DND-41 (cell line): Measurements from ENCODE around the gene UNC119B.

ENCODE experiments used
- ATAC-seq: fragments of 200-7000 bp; cut with Tn5 transposase; 3 replicates; pipeline ENCODE4 v1.9.1; 2021; ENCODE audit warnings: low read depth; ENCODE audit not compliant: insufficient read depth
- DNase-seq: peaks from one replicate; pipeline ENCODE4 v3.0.0-alpha.2; 2020
- H2AFZ ChIP-seq: 2 replicates; pipeline ENCODE4 v1.6.0; 2012; ENCODE audit warnings: low read depth, low read length
- H3K27ac ChIP-seq: 2 replicates; pipeline ENCODE4 v1.5.1; 2012; ENCODE audit warnings: low read length, inconsistent platforms
- H3K27me3 ChIP-seq: fragments of 200-600 bp; sonication (generic); 2 replicates; pipeline ENCODE4 v1.6.0; 2012; ENCODE audit warnings: low read length, mild to moderate bottlenecking, inconsistent platforms; ENCODE audit not compliant: insufficient read depth, poor library complexity
- H3K36me3 ChIP-seq: 2 replicates; pipeline ENCODE4 v1.5.1; 2012; ENCODE audit warnings: low read length, inconsistent platforms; ENCODE audit not compliant: insufficient read depth
- H3K4me1 ChIP-seq: 2 replicates; pipeline ENCODE4 v1.5.1; 2012; ENCODE audit warnings: mild to moderate bottlenecking, low read length; ENCODE audit not compliant: insufficient read depth
- H3K4me2 ChIP-seq: 2 replicates; pipeline ENCODE4 v1.6.0; 2012; ENCODE audit warnings: mild to moderate bottlenecking, moderate library complexity, low read length, inconsistent platforms; ENCODE audit not compliant: insufficient read depth
- H3K4me3 ChIP-seq, 2 experiments: fragments of 200-600 bp in 1 of 2; shearing (Covaris generic) in 1 of 2; 2 replicates each; pipeline ENCODE4 v1.5.1; 2012 to 2016; ENCODE audit warnings: inconsistent platforms in 2 of 2, low read length in 2 of 2, mild to moderate bottlenecking in 2 of 2, low read depth in 1 of 2, moderate library complexity in 1 of 2
- H3K79me2 ChIP-seq: 2 replicates; pipeline ENCODE4 v1.6.0; 2012; ENCODE audit warnings: low read length, inconsistent platforms; ENCODE audit not compliant: insufficient read depth
- H3K9ac ChIP-seq: 2 replicates; pipeline ENCODE4 v1.6.0; 2012; ENCODE audit warnings: low read depth, mild to moderate bottlenecking, inconsistent platforms, low read length, moderate library complexity
- H3K9me3 ChIP-seq: 2 replicates; pipeline ENCODE4 v1.5.1; 2012; ENCODE audit warnings: low read length, moderate library complexity, mild to moderate bottlenecking, inconsistent platforms; ENCODE audit not compliant: insufficient read depth, severe bottlenecking
- H4K20me1 ChIP-seq: 2 replicates; pipeline ENCODE4 v1.6.0; 2012; ENCODE audit warnings: low read length; ENCODE audit not compliant: insufficient read depth
- CTCF ChIP-seq: IDR thresholded peaks from 2 replicates; pipeline ENCODE4 v1.5.1; 2012; ENCODE audit warnings: borderline replicate concordance, low read length, moderate library complexity, mild to moderate bottlenecking; ENCODE audit not compliant: poor library complexity, severe bottlenecking; ENCODE audit errors: extremely low read depth
- EZH2 ChIP-seq: IDR thresholded peaks from 3 replicates; pipeline ENCODE4 v1.6.1; 2012; ENCODE audit warnings: borderline replicate concordance, low read depth, mild to moderate bottlenecking, moderate library complexity, low read length, inconsistent platforms; ENCODE audit not compliant: severe bottlenecking

UNC119B gene

GRCh38 chr12:120761519-120761934, 51.3 kb downstream of the UNC119B start:
- no peaks in the 10 kb centered on the region for H3K4me1 ChIP-seq
- H3K27me3 ChIP-seq = no peaks in the 10 kb centered on the region
- H3K4me3 ChIP-seq = no peak overlapping the region
- no peak overlapping the region for H3K27ac ChIP-seq
- H3K36me3 ChIP-seq = peaks cover 62% of the 10 kb centered on the region
- H2AFZ ChIP-seq = no peak overlapping the region
- no peak for TF ChIP-seq CTCF
- TF ChIP-seq EZH2 = no peak
- DNase-seq (no peak), ATAC-seq (no peak)
- H3K9me3 ChIP-seq = no peaks in the 10 kb centered on the region
- no peaks in the 10 kb centered on the region for H4K20me1 ChIP-seq
- no peak overlapping the region for H3K9ac ChIP-seq
- no peak overlapping the region for H3K4me2 ChIP-seq
- no peaks in the 10 kb centered on the region for H3K79me2 ChIP-seq

- Histone ChIP-seq H3K27ac (no peak overlapping the region), H3K36me3 (peaks cover 68% of the 10 kb centered on the region), H3K4me1 (no peaks in the 10 kb centered on the region), H3K9me3 (no peaks in the 10 kb centered on the region), H2AFZ (no peak overlapping the region), H3K4me3 (no peak overlapping the region), H3K4me2 (no peak overlapping the region), H3K79me2 (no peaks in the 10 kb centered on the region), H4K20me1 (no peaks in the 10 kb centered on the region), H3K9ac (no peak overlapping the region), H3K27me3 (no peaks in the 10 kb centered on the region)
- ATAC-seq (no peak), DNase-seq (no peak)
- TF ChIP-seq CTCF (no peak), EZH2 (no peak)
These were observed 51.8 kb downstream of the UNC119B start for GRCh38 chr12:120762086-120762485.

- peaks cover 79% of the 10 kb centered on the region for H3K36me3 ChIP-seq
- no peak overlapping the region for H3K9ac ChIP-seq
These were observed 53.0 kb downstream of the UNC119B start for GRCh38 chr12:120763250-120763649.

More at GRCh38 chr12:120763250-120763649, 53.0 kb downstream of the UNC119B start:
- DNase-seq (no peak), ATAC-seq (no peak)
- no peak overlapping the region for H3K4me2 ChIP-seq
- H3K27me3 ChIP-seq = no peaks in the 10 kb centered on the region
- no peaks in the 10 kb centered on the region for H4K20me1 ChIP-seq
- H2AFZ ChIP-seq = no peak overlapping the region
- no peaks in the 10 kb centered on the region for H3K9me3 ChIP-seq
- no peaks in the 10 kb centered on the region for H3K4me1 ChIP-seq
- TF ChIP-seq EZH2 (no peak), CTCF (no peak)
- no peak overlapping the region for H3K4me3 ChIP-seq
- H3K79me2 ChIP-seq = no peaks in the 10 kb centered on the region
- H3K27ac ChIP-seq = no peak overlapping the region
